ENCODE data around the gene ZNF134. TPM values are rescaled to one million over a fixed set of nuclear protein-coding genes. Genes with fewer than 3 reads are reported as not detected.

Gene ZNF134
- total RNA-seq, 1 experiment from 2014 or later, result 18.9 TPM

DNA sequence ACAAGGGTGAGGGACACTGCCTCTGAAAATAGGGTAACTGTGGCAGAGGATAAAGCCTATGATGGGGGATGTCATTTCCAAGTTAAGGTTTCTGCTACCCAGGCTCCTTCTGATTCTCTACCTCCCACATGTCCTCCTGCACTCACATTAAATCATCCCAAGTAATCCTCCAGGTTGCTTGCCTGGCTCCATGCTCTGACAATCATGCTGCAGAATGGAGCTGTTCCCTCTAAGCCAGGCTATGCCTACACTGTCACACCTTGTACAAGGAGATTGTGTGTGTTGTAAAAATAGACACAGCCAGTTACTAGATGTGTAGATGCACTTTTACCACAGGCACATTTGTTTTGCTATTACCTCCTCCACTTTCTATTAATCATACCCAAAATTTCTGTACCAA lies 43.3 kb upstream of the ZNF134 start:
- in situ Hi-C loops (cut with HindIII; ENCODE audit: low pct_unique_long_range_greater_than_20kb, low sequenced_read_pairs) (no loop called here), intact Hi-C loops (cut with micrococcal nuclease; ENCODE audit: unreplicated experiment) (no loop called here)
- H3K27ac ChIP-seq (ENCODE audit: low read length), result no peak overlapping the region
- H3K4me1 ChIP-seq (ENCODE audit: control insufficient read depth, insufficient read depth, low read length), result no peaks in the 10 kb centered on the region
- H3K4me3 ChIP-seq (ENCODE audit: low read depth in 2 of 2, low read length in 2 of 2), result no peak overlapping the region
- peaks cover 85% of the 10 kb centered on the region for H3K9me3 ChIP-seq (ENCODE audit: control insufficient read depth, insufficient read depth, low read depth, low read length)
- POLR2A ChIA-PET, result interaction anchor here (0.6 kb wide), 1 partner anchor 1057 kb away, joined by 3 read pairs; no protein-coding TSS in a partner anchor
- no peaks in the 10 kb centered on the region for H3K27me3 ChIP-seq (ENCODE audit: control insufficient read depth, insufficient read depth, low read length)
- TF ChIP-seq SIN3A (IDR thresholded peaks at IDR 0.05; ENCODE audit: borderline replicate concordance, insufficient read depth, low read depth, low read length) (no peak), TCF7L2 (IDR thresholded peaks at IDR 0.05; ENCODE audit: low read depth, low read length) (no peak), POLR2AphosphoS5 (IDR thresholded peaks at IDR 0.05; ENCODE audit: low read depth, low read length) (no peak)
- TF ChIP-seq, protein P1, sequence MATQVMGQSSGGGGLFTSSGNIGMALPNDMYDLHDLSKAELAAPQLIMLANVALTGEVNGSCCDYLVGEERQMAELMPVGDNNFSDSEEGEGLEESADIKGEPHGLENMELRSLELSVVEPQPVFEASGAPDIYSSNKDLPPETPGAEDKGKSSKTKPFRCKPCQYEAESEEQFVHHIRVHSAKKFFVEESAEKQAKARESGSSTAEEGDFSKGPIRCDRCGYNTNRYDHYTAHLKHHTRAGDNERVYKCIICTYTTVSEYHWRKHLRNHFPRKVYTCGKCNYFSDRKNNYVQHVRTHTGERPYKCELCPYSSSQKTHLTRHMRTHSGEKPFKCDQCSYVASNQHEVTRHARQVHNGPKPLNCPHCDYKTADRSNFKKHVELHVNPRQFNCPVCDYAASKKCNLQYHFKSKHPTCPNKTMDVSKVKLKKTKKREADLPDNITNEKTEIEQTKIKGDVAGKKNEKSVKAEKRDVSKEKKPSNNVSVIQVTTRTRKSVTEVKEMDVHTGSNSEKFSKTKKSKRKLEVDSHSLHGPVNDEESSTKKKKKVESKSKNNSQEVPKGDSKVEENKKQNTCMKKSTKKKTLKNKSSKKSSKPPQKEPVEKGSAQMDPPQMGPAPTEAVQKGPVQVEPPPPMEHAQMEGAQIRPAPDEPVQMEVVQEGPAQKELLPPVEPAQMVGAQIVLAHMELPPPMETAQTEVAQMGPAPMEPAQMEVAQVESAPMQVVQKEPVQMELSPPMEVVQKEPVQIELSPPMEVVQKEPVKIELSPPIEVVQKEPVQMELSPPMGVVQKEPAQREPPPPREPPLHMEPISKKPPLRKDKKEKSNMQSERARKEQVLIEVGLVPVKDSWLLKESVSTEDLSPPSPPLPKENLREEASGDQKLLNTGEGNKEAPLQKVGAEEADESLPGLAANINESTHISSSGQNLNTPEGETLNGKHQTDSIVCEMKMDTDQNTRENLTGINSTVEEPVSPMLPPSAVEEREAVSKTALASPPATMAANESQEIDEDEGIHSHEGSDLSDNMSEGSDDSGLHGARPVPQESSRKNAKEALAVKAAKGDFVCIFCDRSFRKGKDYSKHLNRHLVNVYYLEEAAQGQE (IDR thresholded peaks at IDR 0.05; ENCODE audit: insufficient read depth in 1 of 2, low read depth in 2 of 2, low read length in 1 of 2), result no peak
- TF ChIP-seq, protein P2, sequence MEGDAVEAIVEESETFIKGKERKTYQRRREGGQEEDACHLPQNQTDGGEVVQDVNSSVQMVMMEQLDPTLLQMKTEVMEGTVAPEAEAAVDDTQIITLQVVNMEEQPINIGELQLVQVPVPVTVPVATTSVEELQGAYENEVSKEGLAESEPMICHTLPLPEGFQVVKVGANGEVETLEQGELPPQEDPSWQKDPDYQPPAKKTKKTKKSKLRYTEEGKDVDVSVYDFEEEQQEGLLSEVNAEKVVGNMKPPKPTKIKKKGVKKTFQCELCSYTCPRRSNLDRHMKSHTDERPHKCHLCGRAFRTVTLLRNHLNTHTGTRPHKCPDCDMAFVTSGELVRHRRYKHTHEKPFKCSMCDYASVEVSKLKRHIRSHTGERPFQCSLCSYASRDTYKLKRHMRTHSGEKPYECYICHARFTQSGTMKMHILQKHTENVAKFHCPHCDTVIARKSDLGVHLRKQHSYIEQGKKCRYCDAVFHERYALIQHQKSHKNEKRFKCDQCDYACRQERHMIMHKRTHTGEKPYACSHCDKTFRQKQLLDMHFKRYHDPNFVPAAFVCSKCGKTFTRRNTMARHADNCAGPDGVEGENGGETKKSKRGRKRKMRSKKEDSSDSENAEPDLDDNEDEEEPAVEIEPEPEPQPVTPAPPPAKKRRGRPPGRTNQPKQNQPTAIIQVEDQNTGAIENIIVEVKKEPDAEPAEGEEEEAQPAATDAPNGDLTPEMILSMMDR (IDR thresholded peaks at IDR 0.05), result no peak
- CTCF ChIA-PET, result no interaction called here
- H3K36me3 ChIP-seq (ENCODE audit: control insufficient read depth, insufficient read depth, low read length), result peaks cover 5% of the 10 kb centered on the region
- no peak for DNase-seq (ENCODE audit: low read depth, low spot score)
- no TSS peak for BruUV-seq (replicated peaks)
- ATAC-seq, result no peak

DNA sequence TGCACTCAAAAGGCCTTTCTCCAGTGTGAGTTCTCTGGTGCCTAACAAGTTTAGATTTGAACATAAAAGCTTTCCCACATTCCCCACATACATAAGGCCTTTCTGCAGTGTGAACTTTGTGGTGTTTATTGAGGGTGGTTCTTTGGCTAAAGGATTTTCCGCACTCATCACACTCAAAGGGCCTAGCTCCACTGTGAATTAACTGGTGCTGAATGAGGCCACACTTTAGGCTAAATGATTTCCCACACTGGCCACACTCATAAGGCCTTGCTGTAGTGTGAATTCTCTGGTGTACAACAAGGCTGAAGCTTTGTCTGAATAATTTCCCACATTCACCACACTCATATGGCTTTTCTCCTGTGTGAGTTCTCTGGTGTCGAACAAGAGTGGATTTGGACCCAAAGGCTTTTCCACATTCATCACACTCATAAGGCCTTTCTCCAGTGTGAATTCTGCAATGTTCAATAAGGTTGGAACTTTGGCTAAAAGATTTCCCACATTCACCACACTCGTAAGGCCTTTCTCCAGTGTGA lies 41.6 kb upstream of the ZNF134 start:
- TF ChIP-seq TCF7L2 (IDR thresholded peaks at IDR 0.05; ENCODE audit: low read depth, low read length) (no peak), POLR2AphosphoS5 (IDR thresholded peaks at IDR 0.05; ENCODE audit: low read depth, low read length) (no peak), SIN3A (IDR thresholded peaks at IDR 0.05; ENCODE audit: borderline replicate concordance, insufficient read depth, low read depth, low read length) (no peak)
- TF ChIP-seq, protein P2 (IDR thresholded peaks at IDR 0.05), result no peak
- TF ChIP-seq, protein P1 (IDR thresholded peaks at IDR 0.05; ENCODE audit: insufficient read depth in 1 of 2, low read depth in 2 of 2, low read length in 1 of 2), result no peak

More for the DNA sequence above, 41.6 kb upstream of the ZNF134 start:
- H3K9me3 ChIP-seq (ENCODE audit: control insufficient read depth, insufficient read depth, low read depth, low read length), result peaks cover 85% of the 10 kb centered on the region
- peaks cover 5% of the 10 kb centered on the region for H3K36me3 ChIP-seq (ENCODE audit: control insufficient read depth, insufficient read depth, low read length)
- ChIA-PET CTCF (no interaction called here), POLR2A (no interaction called here)
- no peak overlapping the region for H3K27ac ChIP-seq (ENCODE audit: low read length)
- intact Hi-C loops (cut with micrococcal nuclease; ENCODE audit: unreplicated experiment) (no loop called here), in situ Hi-C loops (cut with HindIII; ENCODE audit: low pct_unique_long_range_greater_than_20kb, low sequenced_read_pairs) (no loop called here)
- TSS peak; percentile 11 for BruUV-seq (replicated peaks)
- no peak for ATAC-seq
- no peak for DNase-seq (ENCODE audit: low read depth, low spot score)
- H3K4me3 ChIP-seq (ENCODE audit: low read depth in 2 of 2, low read length in 2 of 2), result no peak overlapping the region
- no peaks in the 10 kb centered on the region for H3K4me1 ChIP-seq (ENCODE audit: control insufficient read depth, insufficient read depth, low read length)
- H3K27me3 ChIP-seq (ENCODE audit: control insufficient read depth, insufficient read depth, low read length), result no peaks in the 10 kb centered on the region

All from Panc1 (cell line).